GM10847 (cell line): ENCODE results near the gene DUS2.

Experiments used
- POLR2A ChIP-seq: IDR thresholded peaks from 2 replicates; pipeline ENCODE4 v1.6.1; 2011; ENCODE audit not compliant: insufficient read length; ENCODE audit errors: extremely low read depth

Gene DUS2

GRCh38 chr16:68093816-68094613 is 70.9 kb downstream of the DUS2 start:
- TF ChIP-seq POLR2A, result no peak

GRCh38 chr16:68094614-68094934 is 71.5 kb downstream of the DUS2 start:
- TF ChIP-seq POLR2A, result no peak

GRCh38 chr16:68096491-68096890 is 73.4 kb downstream of the DUS2 start:
- no peak for TF ChIP-seq POLR2A

- TF ChIP-seq POLR2A, result no peak
Observed at GRCh38 chr16:68097088-68097487, 74.0 kb downstream of the DUS2 start.

GRCh38 chr16:68097895-68098294 is 74.8 kb downstream of the DUS2 start:
- no peak for TF ChIP-seq POLR2A

- TF ChIP-seq POLR2A, result no peak
Observed at GRCh38 chr16:68100488-68100887, 77.4 kb downstream of the DUS2 start.

- no peak for TF ChIP-seq POLR2A
Observed at GRCh38 chr16:68105611-68106010, 82.5 kb downstream of the DUS2 start.

GRCh38 chr16:68111379-68111778 is 88.3 kb downstream of the DUS2 start:
- TF ChIP-seq POLR2A, result no peak

- no peak for TF ChIP-seq POLR2A
Observed at GRCh38 chr16:68113059-68113761, 90.1 kb downstream of the DUS2 start.

GRCh38 chr16:68113765-68114240 is 90.7 kb downstream of the DUS2 start:
- TF ChIP-seq POLR2A, result no peak

- TF ChIP-seq POLR2A, result no peak
Observed at GRCh38 chr16:68115851-68116250, 92.8 kb downstream of the DUS2 start.

- TF ChIP-seq POLR2A, result no peak
Observed at GRCh38 chr16:68116256-68116867, 93.3 kb downstream of the DUS2 start.

GRCh38 chr16:68117884-68118283 is 94.8 kb downstream of the DUS2 start:
- no peak for TF ChIP-seq POLR2A

GRCh38 chr16:68126395-68126794 is 103.3 kb downstream of the DUS2 start:
- TF ChIP-seq POLR2A, result no peak

- TF ChIP-seq POLR2A, result no peak
Observed at GRCh38 chr16:68128577-68129305, 105.7 kb downstream of the DUS2 start.
